ENCODE data around the gene APBA2.

GRCh38 chr15:29135309-29135657 lies 249.5 kb downstream of the APBA2 start:
- TF ChIP-seq ZBTB7A (tag by site-specific recombination; IDR thresholded peaks at IDR 0.05; ENCODE audit: low read depth) (no peak), ZNF76 (tag by site-specific recombination; IDR thresholded peaks at IDR 0.05; ENCODE audit: borderline replicate concordance, low read depth) (no peak), CTCF (tag by site-specific recombination; IDR thresholded peaks at IDR 0.05) (no peak), ZNF18 (tag by site-specific recombination; IDR thresholded peaks at IDR 0.05) (no peak), ZNF670 (tag by site-specific recombination; IDR thresholded peaks at IDR 0.05; ENCODE audit: low read depth) (no peak), ZBTB8A (tag by site-specific recombination; IDR thresholded peaks at IDR 0.05) (no peak), ZNF830 (tag by site-specific recombination; IDR thresholded peaks at IDR 0.05; ENCODE audit: low read depth) (no peak)
